GM12878 (cell line): ENCODE results near the gene MYO3A.

ENCODE experiments used
- EZH2 ChIP-seq: IDR thresholded peaks from 2 replicates; pipeline ENCODE4 v1.6.1; 2012; ENCODE audit warnings: low read depth, mild to moderate bottlenecking, control low read depth, inconsistent platforms, low read length, borderline replicate concordance; ENCODE audit not compliant: control insufficient read depth
- FOXK2 ChIP-seq: fragments of 450-650 bp; IDR thresholded peaks from 2 replicates; pipeline ENCODE4 v1.6.1; 2017; ENCODE audit warnings: mild to moderate bottlenecking, moderate library complexity
- NRF1 ChIP-seq: conservative IDR thresholded peaks from 2 replicates; pipeline ENCODE4 v1.6.1; 2011; ENCODE audit warnings: mild to moderate bottlenecking, low read depth, low read length, improper control_type of control experiment
- TAF1 ChIP-seq: IDR thresholded peaks from 2 replicates; pipeline ENCODE4 v1.6.1; 2011; ENCODE audit warnings: mild to moderate bottlenecking, low read depth, low read length, borderline replicate concordance
- TF ChIP-seq, protein P1 (sequence below): fragments of 450-650 bp; IDR thresholded peaks from 2 replicates; pipeline ENCODE4 v1.6.1; 2017; ENCODE audit warnings: mild to moderate bottlenecking, moderate library complexity
- TF ChIP-seq, protein P2 (sequence below): IDR thresholded peaks from 2 replicates; pipeline ENCODE4 v1.6.1; 2012; ENCODE audit warnings: low read depth, low read length, improper control_type of control experiment

DNA sequence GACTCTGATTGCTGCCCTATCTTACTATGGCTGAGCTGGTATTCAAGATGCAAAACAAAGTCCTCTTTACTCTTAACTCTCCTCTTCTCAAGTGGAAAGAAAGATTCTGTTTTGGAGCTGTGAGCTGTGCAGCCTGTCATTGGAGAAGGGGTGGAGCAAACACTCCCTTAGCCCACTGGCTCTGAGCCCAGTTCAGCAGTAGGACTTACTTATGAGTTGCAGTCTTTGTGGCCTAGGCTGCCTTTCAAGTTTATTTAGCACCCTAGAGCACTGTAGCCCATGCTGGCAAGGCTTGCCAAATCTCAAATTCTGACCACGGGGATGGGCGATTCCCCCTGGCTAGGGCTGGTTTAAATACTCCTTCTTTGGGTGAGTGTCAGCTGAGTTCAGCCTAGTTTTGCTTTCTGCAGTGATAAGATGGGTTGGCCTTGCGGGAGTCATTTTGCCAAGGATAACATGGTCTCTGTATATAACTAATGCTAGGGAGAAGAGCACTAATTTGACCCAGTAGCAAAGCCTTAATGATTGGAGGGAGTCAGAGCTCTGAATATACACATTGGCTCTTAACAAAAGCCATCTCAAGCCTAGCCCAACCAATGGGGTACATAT, 110.2 kb downstream of the MYO3A start:
- TF ChIP-seq, protein P1, sequence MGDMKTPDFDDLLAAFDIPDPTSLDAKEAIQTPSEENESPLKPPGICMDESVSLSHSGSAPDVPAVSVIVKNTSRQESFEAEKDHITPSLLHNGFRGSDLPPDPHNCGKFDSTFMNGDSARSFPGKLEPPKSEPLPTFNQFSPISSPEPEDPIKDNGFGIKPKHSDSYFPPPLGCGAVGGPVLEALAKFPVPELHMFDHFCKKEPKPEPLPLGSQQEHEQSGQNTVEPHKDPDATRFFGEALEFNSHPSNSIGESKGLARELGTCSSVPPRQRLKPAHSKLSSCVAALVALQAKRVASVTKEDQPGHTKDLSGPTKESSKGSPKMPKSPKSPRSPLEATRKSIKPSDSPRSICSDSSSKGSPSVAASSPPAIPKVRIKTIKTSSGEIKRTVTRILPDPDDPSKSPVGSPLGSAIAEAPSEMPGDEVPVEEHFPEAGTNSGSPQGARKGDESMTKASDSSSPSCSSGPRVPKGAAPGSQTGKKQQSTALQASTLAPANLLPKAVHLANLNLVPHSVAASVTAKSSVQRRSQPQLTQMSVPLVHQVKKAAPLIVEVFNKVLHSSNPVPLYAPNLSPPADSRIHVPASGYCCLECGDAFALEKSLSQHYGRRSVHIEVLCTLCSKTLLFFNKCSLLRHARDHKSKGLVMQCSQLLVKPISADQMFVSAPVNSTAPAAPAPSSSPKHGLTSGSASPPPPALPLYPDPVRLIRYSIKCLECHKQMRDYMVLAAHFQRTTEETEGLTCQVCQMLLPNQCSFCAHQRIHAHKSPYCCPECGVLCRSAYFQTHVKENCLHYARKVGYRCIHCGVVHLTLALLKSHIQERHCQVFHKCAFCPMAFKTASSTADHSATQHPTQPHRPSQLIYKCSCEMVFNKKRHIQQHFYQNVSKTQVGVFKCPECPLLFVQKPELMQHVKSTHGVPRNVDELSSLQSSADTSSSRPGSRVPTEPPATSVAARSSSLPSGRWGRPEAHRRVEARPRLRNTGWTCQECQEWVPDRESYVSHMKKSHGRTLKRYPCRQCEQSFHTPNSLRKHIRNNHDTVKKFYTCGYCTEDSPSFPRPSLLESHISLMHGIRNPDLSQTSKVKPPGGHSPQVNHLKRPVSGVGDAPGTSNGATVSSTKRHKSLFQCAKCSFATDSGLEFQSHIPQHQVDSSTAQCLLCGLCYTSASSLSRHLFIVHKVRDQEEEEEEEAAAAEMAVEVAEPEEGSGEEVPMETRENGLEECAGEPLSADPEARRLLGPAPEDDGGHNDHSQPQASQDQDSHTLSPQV, result no peak
- TF ChIP-seq, protein P2, sequence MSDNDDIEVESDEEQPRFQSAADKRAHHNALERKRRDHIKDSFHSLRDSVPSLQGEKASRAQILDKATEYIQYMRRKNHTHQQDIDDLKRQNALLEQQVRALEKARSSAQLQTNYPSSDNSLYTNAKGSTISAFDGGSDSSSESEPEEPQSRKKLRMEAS, result no peak
- TF ChIP-seq FOXK2, result no peak
- no peak for TF ChIP-seq EZH2
- TF ChIP-seq NRF1, result no peak
- no peak for TF ChIP-seq TAF1
